SH-SY5Y (cell line): ENCODE measurements around the gene AFF2.

Experiments used
- GATA2 ChIP-seq: IDR thresholded peaks from 2 replicates; pipeline ENCODE4 v1.6.1; 2011; ENCODE audit warnings: mild to moderate bottlenecking, low read depth, low read length
- GATA3 ChIP-seq: IDR thresholded peaks from 2 replicates; pipeline ENCODE4 v1.6.1; 2011; ENCODE audit warnings: low read depth, mild to moderate bottlenecking, low read length, moderate library complexity

AFF2 gene

GRCh38 chrX:148768296-148768695, 267.9 kb downstream of the AFF2 start:
- TF ChIP-seq GATA2: no peak
- TF ChIP-seq GATA3: no peak

- TF ChIP-seq GATA2: no peak
- TF ChIP-seq GATA3: no peak
Observed at GRCh38 chrX:148771440-148771839, 271.0 kb downstream of the AFF2 start.

GRCh38 chrX:148774276-148774675, 273.9 kb downstream of the AFF2 start:
- no peak for TF ChIP-seq GATA2
- TF ChIP-seq GATA3: no peak

GRCh38 chrX:148784137-148784536, 283.7 kb downstream of the AFF2 start:
- TF ChIP-seq GATA3: no peak
- no peak for TF ChIP-seq GATA2

- TF ChIP-seq GATA2 (no peak), GATA3 (no peak)
Observed at GRCh38 chrX:148784856-148785255, 284.4 kb downstream of the AFF2 start.

GRCh38 chrX:148785256-148785655, 284.8 kb downstream of the AFF2 start:
- TF ChIP-seq GATA2 (no peak), GATA3 (no peak)

GRCh38 chrX:148788449-148788848, 288.0 kb downstream of the AFF2 start:
- TF ChIP-seq GATA2 (no peak), GATA3 (no peak)

GRCh38 chrX:148794350-148794749, 293.9 kb downstream of the AFF2 start:
- TF ChIP-seq GATA3: no peak
- no peak for TF ChIP-seq GATA2

GRCh38 chrX:148804579-148805355, 304.4 kb downstream of the AFF2 start:
- no peak for TF ChIP-seq GATA2
- TF ChIP-seq GATA3: no peak

- no peak for TF ChIP-seq GATA3
- TF ChIP-seq GATA2: no peak
Observed at GRCh38 chrX:148806145-148806870, 305.9 kb downstream of the AFF2 start.

- no peak for TF ChIP-seq GATA3
- no peak for TF ChIP-seq GATA2
Observed at GRCh38 chrX:148808833-148809232, 308.4 kb downstream of the AFF2 start.

GRCh38 chrX:148811236-148811635, 310.8 kb downstream of the AFF2 start:
- no peak for TF ChIP-seq GATA3
- TF ChIP-seq GATA2: no peak

- no peak for TF ChIP-seq GATA3
- TF ChIP-seq GATA2: no peak
Observed at GRCh38 chrX:148813422-148813821, 313.0 kb downstream of the AFF2 start.

GRCh38 chrX:148813967-148814366, 313.6 kb downstream of the AFF2 start:
- no peak for TF ChIP-seq GATA2
- TF ChIP-seq GATA3: no peak
